IPS DF 4.7 (cell line): ENCODE measurements around the gene SHC1.

ENCODE experiments used
- DNase-seq: peaks from one replicate; pipeline ENCODE4 v3.0.0-alpha.2; 2013; ENCODE audit warnings: low spot score; ENCODE audit errors: extremely low read depth

Gene SHC1

DNA sequence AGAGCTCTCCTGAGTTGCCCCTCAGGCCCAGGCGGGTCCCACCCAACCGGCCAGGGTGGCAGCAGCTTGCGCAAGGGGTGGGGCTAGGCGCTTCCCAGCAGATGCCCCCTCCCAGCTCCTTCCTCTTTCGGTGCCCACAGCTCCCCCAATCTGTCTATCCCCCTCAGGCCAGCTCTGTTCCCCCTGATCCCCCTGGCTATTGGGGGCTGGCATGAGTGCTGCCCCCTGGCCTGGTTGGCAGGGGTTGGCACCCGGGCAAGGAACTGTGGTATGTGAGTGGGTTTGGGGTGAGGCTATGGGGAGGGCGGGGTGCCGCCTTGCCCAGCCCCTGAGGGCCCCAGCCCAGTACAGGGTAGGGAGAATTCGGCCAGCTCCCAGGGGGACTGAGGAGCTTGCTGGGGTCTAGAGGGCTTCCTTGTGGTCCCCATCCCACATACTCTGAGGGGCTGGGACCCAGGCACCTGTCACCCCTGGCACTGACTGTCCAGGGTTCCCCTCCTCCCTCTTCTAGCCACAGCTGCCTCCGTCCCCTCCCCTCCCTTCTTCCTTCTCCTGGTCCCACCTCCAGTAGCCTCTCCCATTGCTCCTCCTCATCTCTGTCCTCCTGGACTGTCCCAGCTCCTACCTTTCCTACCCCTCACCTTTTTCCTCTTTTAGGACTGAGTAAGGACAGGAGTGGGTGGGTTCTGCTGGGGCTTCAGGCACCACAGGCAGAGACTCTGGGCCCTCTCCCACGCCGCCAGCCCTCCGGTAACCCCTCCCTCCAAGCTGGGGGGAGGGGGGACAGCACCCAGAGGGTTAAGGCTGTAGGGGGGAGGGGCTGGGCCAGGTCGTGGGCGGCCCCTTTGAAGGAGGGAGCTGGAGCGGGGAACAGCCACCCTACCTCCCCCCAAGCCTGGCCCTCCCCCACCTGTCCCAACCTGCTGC lies 37.7 kb upstream of the SHC1 start:
- DNase-seq: no peak

DNA sequence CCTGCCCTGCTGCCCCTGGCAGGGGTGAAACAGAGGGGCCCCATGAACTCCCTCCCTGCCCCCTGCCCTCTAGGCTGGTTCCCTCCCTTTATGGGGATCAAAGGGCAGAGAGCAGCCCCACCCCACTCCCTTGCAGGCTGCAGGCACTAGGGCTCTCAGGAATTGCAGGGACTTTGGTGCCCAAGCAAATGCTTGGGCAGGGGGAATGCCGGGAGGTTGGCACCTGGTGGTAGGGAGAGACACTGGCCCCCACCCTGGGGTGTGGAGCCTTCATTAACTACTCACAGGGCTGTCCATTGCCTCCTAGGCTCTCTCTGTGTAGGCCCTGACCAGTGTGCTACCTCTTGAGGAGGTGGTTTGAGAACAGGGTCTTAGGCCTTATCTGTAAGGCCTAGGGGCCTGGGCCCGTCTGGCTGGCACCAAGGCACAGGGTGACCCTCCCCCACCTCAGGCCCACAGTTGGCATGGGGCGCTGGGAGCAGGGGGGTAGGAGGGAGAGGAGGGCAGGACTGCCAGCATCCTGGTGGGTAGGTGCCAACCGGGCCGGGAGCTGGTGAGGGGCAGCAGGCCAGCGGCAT lies 36.8 kb upstream of the SHC1 start:
- DNase-seq: no peak

GRCh38 chr1:155006601-155007101 lies 36.1 kb upstream of the SHC1 start:
- DNase-seq: no peak

- DNase-seq: no peak
Measured at GRCh38 chr1:155005076-155006011, 34.8 kb upstream of the SHC1 start.

DNA sequence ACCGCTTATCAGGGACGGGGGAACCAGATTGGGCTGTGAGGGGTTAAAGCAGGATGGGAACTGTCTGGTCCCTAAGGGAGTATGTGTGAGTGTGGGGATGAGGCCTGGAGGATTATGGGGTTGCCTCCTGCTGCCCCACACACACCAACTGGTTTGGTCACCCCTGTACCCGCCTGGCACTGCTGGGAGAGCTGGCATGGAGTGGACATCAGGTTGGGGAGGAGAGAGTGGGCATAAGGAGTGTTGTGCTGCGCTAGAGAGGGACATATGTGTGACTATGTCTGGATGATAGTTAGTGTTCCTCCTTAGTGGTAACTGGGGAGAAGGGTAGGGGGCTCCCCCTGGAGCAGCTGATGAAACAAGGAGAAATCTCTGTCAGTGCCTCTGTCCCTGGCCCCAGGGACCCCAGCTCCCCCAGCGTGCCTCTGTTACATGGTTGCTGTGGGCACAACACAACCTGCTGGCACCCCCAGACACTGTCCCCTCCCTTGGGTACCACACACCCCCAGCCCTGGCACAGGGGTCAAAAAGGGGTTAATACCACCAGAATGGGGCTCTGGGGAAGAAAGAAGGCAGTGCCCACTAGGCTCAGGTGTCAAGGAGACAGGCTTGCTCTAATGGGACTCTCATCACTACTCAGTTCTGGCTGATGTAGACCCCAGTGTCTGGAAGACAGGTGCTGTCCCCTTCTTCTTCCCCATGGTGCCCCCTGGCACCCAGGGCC lies 34.0 kb upstream of the SHC1 start:
- DNase-seq: no peak

DNA sequence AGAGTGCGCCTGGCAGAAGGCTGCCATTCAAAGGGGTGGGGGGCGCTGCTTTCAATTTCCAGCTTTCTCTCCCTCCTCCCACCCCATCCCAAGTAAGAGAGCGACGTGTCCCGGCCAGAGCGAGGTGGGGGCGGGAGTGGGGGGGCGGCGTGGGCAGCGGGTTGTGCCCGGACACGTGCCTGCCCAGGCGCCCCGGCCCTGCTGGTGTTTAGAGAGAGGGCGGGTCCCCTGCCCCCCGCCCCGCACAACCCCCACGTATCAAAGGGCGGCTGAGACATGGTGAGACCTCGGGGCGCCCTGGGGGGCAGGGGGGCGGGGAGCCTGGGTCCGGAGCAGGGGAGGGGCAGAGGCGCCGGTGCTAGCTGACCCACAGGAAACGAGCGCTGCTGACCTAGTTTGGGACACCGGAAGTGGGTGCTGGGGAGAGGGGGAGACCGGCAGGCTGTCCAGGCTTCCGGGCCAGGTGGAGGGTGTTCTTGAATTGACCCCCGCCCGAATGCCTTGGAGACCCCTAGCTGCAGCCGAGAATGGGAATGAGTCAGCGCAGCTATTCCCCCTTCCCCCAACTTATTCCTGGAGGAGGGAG lies 33.3 kb upstream of the SHC1 start:
- DNase-seq: no peak

- no peak for DNase-seq
Measured at GRCh38 chr1:155003227-155003765, 32.7 kb upstream of the SHC1 start.

DNA sequence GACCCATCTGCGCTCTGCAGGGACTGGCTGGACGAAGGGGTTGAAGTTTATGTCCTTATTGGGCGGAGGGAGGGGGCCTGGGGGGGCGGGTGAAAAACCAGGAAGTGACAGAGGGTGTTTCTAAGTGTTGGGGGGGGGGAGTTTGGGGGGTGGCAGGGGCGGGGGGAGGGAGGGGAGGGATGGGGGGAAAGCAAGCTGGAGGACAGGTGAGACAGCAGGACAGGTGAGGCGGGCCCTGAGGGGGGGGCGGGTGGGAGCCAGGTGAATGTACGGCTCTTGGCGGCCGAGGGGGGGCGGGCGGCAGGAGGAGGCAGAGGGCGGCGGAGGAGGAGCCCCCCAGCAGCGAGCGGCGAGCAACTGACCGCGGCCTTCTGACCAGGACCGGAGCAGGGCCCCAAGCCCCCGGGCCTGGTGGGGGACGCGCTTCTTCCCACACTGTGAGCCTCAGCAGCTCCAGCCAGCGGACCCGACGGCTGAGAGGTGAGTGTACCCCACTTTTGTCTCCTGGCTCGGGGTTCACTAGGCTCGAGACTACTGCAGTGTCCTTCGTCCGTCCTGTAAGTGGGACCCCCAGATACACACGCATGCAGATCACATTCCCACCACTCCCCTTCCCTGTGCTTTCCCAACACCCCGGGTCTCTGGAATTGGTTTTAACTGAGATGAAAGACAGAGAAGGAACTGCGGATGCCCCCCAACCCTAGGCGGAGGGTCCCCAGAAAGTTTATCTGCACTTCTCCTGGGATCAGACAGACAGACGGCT lies 32.1 kb upstream of the SHC1 start, which contains the start of gene ZBTB7B:
Gene ZBTB7B, plus strand, starts transcription at position 339 of the 763 bp plus-strand sequence. CDS start 11,859 bp downstream, outside the sequence.
- DNase-seq: no peak

DNA sequence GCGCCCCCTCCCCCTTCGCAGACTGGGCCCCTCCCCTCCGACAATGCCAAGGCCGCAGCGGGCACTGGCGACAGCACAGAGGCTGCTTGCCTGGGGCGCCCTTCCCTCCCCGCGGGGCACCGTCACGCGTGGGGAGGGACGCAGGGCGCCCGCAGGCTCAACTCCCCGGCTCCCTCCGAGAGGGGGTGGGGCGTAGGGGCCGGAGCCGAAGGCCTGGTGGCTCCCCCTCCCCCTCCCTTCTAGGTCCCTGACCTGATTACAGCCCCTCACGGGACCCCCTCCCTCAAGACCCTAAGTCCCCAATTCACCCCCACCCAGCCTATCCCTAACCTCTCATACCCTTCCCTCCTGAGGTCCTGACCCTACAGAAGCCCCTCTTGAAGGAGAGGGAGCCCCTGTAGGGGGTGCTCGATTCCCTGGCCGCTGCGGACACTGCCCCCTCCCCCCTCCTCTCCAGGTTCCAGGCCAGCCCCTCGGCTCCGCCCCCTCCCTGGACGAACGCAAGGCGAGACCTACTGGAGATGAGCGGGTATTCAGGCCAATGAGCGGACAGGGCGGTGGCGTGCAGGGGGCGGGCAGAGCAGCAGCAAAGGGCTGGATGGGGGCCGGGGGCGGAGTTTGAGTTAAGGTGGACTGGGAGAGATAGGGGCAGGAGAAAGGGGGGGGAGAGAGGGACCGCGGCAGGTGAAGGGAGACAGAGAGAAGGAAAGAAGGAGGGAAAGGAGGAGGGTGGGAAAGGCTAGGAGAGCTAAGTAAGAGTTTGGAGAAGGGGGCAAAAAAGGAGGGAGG lies 31.3 kb upstream of the SHC1 start:
- no peak for DNase-seq

DNA sequence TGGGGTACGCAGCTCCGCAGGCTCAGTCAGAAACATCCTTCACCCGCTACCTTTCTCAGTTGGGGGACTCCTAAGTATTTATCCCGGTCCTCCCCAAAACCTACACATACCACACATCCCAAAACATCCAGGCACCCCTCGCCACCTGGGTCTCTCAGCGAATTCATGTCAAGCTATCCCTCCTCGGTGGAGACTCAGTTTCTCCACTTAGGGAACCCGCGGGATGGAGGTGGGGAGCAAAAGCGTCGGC lies 30.8 kb upstream of the SHC1 start:
- DNase-seq: no peak

DNA sequence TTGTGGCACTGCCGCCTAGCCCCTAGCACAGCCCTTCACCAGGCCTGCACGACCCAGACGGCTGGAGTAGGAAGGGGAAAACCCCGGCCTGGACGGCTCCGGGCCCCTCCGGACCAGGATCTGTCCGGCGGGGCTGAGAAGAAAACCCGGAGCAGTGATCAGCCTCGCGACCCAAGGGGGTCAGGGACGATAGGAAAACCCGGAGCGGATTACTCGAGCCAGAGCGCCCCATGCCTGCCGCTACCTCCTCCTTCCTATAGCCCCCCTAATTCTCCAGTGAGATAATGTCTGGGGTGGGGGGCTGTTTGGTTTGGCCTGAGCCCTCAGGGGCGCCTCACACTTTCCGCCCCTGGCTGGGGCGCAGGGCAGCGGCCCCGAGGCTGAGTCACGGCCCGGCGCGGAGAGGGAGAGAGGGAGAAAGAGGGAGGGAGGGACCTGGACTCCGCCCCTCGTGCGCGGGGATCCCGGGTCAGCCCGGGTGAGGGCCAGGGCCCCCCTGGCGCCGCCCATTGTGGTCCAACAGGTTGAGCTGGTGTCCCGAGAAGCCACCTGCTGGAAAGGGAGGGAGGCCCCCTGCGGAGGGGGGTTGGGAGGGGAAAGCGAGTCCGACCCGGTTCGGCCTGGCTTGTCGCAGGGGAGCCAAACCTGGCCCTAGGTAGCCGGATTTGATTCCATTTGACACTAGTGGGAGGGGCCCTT lies 30.3 kb upstream of the SHC1 start:
- no peak for DNase-seq

DNA sequence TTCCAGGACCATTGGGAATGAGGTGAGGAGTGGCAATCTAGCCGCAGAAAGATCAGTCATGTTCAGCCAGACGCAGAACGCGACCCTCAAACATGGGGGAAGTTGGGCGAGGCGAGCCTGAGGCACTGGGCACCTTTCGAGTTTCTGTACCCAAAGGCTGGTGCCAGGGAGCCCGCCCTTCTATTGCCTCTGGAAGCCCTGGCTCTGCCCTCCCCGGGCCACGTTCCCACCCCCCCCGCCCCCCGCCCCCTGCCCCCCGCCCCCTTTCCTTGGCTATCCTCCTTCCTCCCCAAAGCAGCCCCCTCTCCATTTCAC lies 29.8 kb upstream of the SHC1 start:
- DNase-seq: no peak

- no peak for DNase-seq
Measured at GRCh38 chr1:154999571-155000410, 29.2 kb upstream of the SHC1 start.

DNA sequence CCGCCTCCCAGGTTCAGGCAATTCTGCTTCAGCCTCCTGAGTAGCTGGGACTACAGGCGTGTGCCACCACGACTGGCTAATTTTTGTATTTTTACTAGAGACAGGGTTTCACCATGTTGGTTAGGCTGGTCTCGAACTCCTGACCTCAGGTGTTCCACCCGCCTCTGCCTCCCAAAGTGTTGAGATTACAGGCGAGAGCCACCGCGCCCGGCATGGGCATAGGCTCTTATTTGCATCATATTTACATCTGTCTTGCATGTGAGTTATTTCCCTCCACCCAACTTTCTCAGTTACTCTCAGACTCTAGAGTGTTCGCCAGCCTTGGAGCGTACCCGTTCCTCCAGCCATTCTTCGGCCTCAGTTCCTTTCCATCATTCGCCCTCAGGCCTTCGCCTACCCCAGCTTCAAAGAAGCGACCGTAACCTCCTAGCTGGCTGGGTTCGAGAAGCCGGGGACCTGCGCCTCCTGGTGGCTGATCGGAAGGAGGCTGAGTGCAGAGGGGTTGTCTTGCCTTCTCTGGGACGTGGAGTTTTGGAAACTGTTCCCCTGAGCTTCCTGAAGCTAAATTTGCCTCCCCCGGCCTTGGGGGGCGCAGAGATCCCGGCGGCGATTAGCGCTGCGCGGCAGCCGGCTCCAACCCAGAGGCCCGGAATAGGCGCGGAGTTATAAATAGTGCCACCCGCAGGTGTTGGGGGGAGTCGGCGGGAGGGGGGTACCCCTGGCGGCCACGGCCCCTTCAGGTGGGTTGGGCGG lies 28.4 kb upstream of the SHC1 start:
- no peak for DNase-seq

DNA sequence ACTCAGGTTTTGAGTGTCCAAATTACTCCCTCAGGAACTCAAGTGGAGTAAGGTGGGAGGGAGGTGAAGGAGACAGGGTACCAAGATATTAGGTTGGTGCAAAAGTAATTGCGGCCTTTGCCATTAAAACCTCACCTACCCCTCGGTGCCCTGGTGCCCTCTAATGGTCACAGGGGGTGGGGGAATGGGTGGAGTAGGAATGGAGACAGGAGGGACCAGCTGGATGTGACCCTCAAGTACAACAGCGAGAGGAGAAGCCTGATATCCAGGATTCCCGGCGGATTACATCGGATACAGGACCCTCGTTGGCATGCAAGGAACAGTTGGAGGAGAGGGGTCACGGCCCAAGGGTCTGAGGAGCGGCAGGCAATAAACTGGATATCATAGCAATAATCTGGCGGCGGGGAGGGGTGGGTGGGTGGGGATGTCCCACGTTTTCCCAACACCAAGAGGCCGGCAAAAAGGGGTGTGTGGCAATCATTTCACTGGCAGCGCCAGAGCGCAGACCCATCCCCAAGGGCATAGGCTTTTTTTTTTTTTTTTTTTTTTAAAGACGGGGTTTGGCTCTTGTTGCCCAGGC lies 27.7 kb upstream of the SHC1 start:
- DNase-seq: no peak

GRCh38 chr1:154996966-154997701 lies 26.6 kb upstream of the SHC1 start:
- no peak for DNase-seq
